ENCODE measurements around the gene TMC3.
"Not testable (repeated sequence)": the region's sequence is repeated elsewhere in the genome, so short reads cannot be mapped to it uniquely, and the experiment has no call there.

Gene TMC3

DNA sequence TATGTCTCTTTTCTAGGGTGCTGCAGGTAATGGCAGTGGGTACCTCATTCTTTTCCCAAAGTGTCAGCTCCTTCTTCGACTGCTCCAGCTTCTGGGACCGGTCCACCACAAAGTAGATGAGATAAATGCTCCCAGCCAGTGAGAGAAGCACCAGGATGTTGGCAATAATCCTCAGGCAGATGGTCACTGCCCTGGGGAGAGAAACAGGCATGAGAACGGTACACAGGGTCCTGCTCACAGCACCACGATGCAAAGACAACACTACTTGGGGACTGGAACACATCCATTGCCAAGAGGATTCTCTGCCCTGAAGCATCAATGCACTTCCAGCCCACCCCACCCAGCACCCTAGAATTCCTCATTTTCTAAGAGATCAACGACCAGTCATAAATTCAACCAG, 22.4 kb downstream of the TMC3 start:
- Histone ChIP-seq H3K9me2 (ENCODE audit: low read depth, low read length) (no peaks in the 10 kb centered on the region), H3K4me1 (ENCODE audit: insufficient read depth, low read length, severe bottlenecking) (no peaks in the 10 kb centered on the region), H3K36me3 (ENCODE audit: insufficient read depth, low read length) (no peaks in the 10 kb centered on the region), H3K27ac (ENCODE audit: low read depth, low read length, poor library complexity, severe bottlenecking) (no peak overlapping the region), H3K79me2 (ENCODE audit: insufficient read depth, low read length) (no peaks in the 10 kb centered on the region), H4K20me1 (ENCODE audit: insufficient read depth, low read length) (no peaks in the 10 kb centered on the region), H3K4me3 (ENCODE audit: low read depth, low read length, poor library complexity, severe bottlenecking) (no peak overlapping the region), H3K4me2 (ENCODE audit: low read length) (no peak overlapping the region), H2AFZ (ENCODE audit: low read length) (no peak overlapping the region), H3F3A (ENCODE audit: insufficient read depth, low read length) (no peaks in the 10 kb centered on the region), H3K9me3 (ENCODE audit: low read length) (no peaks in the 10 kb centered on the region), H3K27me3 (ENCODE audit: insufficient read depth, low read length) (no peaks in the 10 kb centered on the region), H3K9ac (ENCODE audit: low read length) (no peak overlapping the region)
- TF ChIP-seq, protein P1, sequence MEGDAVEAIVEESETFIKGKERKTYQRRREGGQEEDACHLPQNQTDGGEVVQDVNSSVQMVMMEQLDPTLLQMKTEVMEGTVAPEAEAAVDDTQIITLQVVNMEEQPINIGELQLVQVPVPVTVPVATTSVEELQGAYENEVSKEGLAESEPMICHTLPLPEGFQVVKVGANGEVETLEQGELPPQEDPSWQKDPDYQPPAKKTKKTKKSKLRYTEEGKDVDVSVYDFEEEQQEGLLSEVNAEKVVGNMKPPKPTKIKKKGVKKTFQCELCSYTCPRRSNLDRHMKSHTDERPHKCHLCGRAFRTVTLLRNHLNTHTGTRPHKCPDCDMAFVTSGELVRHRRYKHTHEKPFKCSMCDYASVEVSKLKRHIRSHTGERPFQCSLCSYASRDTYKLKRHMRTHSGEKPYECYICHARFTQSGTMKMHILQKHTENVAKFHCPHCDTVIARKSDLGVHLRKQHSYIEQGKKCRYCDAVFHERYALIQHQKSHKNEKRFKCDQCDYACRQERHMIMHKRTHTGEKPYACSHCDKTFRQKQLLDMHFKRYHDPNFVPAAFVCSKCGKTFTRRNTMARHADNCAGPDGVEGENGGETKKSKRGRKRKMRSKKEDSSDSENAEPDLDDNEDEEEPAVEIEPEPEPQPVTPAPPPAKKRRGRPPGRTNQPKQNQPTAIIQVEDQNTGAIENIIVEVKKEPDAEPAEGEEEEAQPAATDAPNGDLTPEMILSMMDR (IDR thresholded peaks at IDR 0.05; ENCODE audit: low read length): no peak
- no peak for TF ChIP-seq EZH2 (IDR thresholded peaks at IDR 0.05; ENCODE audit: borderline replicate concordance, low read length)

DNA sequence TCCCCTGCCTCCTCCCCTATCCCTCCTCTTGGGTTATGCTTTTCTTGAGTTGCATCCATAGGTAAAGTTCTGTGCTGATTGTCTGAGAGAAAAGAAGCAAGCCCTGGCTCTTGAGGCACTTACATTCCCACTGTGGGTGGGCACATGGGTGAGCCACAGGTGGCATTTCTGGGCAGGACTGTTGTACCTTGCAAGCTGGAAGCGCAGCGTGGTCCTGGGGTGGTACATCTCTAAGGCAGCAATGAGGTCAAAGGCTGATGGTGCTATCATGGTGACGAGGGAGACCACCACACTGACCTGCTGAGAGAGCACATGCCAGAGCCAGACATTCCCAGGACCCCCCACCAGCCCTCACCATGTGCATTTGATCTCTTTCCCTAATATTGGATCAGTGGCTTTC, 24.7 kb downstream of the TMC3 start:
- Histone ChIP-seq H3K27ac (ENCODE audit: low read depth, low read length, poor library complexity, severe bottlenecking) (no peak overlapping the region), H3K27me3 (ENCODE audit: insufficient read depth, low read length) (no peaks in the 10 kb centered on the region)

DNA sequence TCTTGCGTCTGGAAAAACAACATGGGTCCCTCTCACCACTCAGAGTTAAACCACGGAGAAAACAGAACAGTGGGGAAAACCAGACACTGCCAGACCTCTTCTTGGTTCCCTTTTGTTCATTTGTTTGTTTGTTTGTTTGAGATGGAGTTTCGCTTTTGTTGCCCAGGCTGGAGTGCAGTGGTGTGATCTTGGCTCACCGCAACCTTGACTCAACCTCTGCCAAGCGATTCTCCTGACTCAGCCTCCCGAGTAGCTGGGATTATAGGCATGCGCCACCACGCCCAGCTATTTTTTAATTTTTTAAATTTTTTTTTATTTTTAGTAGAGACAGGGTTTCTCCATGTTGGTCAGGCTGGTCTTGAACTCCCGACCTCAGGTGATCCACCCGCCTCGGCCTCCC, 25.3 kb downstream of the TMC3 start:
- not testable (repeated sequence) for H3K79me2 ChIP-seq (ENCODE audit: insufficient read depth, low read length); H3K4me3 ChIP-seq (ENCODE audit: low read depth, low read length, poor library complexity, severe bottlenecking); H2AFZ ChIP-seq (ENCODE audit: low read length); H3K9me3 ChIP-seq (ENCODE audit: low read length); H3K4me2 ChIP-seq (ENCODE audit: low read length); H3K4me1 ChIP-seq (ENCODE audit: insufficient read depth, low read length, severe bottlenecking); H3K27me3 ChIP-seq (ENCODE audit: insufficient read depth, low read length); H3K27ac ChIP-seq (ENCODE audit: low read depth, low read length, poor library complexity, severe bottlenecking); H4K20me1 ChIP-seq (ENCODE audit: insufficient read depth, low read length); H3K36me3 ChIP-seq (ENCODE audit: insufficient read depth, low read length); H3F3A ChIP-seq (ENCODE audit: insufficient read depth, low read length); H3K9me2 ChIP-seq (ENCODE audit: low read depth, low read length); H3K9ac ChIP-seq (ENCODE audit: low read length)

More for the DNA sequence above, 24.7 kb downstream of the TMC3 start:
- Histone ChIP-seq H4K20me1 (ENCODE audit: insufficient read depth, low read length) (no peaks in the 10 kb centered on the region), H3K9me2 (ENCODE audit: low read depth, low read length) (no peaks in the 10 kb centered on the region), H3K4me3 (ENCODE audit: low read depth, low read length, poor library complexity, severe bottlenecking) (no peak overlapping the region), H3K9me3 (ENCODE audit: low read length) (no peaks in the 10 kb centered on the region), H2AFZ (ENCODE audit: low read length) (no peak overlapping the region), H3K36me3 (ENCODE audit: insufficient read depth, low read length) (no peaks in the 10 kb centered on the region), H3F3A (ENCODE audit: insufficient read depth, low read length) (no peaks in the 10 kb centered on the region), H3K79me2 (ENCODE audit: insufficient read depth, low read length) (no peaks in the 10 kb centered on the region), H3K4me1 (ENCODE audit: insufficient read depth, low read length, severe bottlenecking) (no peaks in the 10 kb centered on the region), H3K4me2 (ENCODE audit: low read length) (no peak overlapping the region), H3K9ac (ENCODE audit: low read length) (no peak overlapping the region)
- TF ChIP-seq EZH2 (IDR thresholded peaks at IDR 0.05; ENCODE audit: borderline replicate concordance, low read length): no peak
- TF ChIP-seq, protein P1 (IDR thresholded peaks at IDR 0.05; ENCODE audit: low read length): no peak

DNA sequence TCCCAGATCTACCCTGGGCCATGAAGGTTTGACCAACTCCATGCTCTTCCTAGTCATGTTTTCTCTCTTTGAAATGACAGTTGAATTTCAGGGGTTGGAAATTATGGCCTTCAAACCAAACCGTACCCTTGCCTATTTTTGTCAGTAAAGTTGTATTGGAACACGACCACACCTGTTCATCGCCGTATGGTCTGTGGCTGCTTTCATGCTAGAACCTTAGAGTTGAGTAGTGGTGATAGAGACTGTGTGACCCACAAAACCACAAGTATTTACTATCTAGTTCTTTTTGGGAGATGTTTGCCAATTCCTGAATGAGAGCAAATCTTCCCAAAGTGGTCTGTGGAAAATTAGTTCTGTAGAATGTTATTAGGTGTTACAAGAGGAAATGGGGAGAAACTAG, 26.1 kb downstream of the TMC3 start:
- no peak overlapping the region for H3K27ac ChIP-seq (ENCODE audit: low read depth, low read length, poor library complexity, severe bottlenecking)

More for the DNA sequence above, 26.1 kb downstream of the TMC3 start:
- Histone ChIP-seq H3K9me2 (ENCODE audit: low read depth, low read length) (no peaks in the 10 kb centered on the region), H3K9me3 (ENCODE audit: low read length) (no peaks in the 10 kb centered on the region), H3K4me2 (ENCODE audit: low read length) (no peak overlapping the region), H2AFZ (ENCODE audit: low read length) (no peak overlapping the region), H3F3A (ENCODE audit: insufficient read depth, low read length) (no peaks in the 10 kb centered on the region), H3K4me3 (ENCODE audit: low read depth, low read length, poor library complexity, severe bottlenecking) (no peak overlapping the region), H3K79me2 (ENCODE audit: insufficient read depth, low read length) (no peaks in the 10 kb centered on the region), H4K20me1 (ENCODE audit: insufficient read depth, low read length) (no peaks in the 10 kb centered on the region), H3K27me3 (ENCODE audit: insufficient read depth, low read length) (no peaks in the 10 kb centered on the region), H3K9ac (ENCODE audit: low read length) (no peak overlapping the region), H3K4me1 (ENCODE audit: insufficient read depth, low read length, severe bottlenecking) (no peaks in the 10 kb centered on the region), H3K36me3 (ENCODE audit: insufficient read depth, low read length) (no peaks in the 10 kb centered on the region)
- TF ChIP-seq, protein P1 (IDR thresholded peaks at IDR 0.05; ENCODE audit: low read length): no peak
- no peak for TF ChIP-seq EZH2 (IDR thresholded peaks at IDR 0.05; ENCODE audit: borderline replicate concordance, low read length)
